GM12875 (cell line): ENCODE data around the gene SLC38A8.

Source experiments
- H3K4me3 ChIP-seq: one replicate; pipeline ENCODE4 v1.5.1; 2011; ENCODE audit warnings: low read depth, low read length, control low read depth
- TF ChIP-seq, protein P1 (sequence below): IDR thresholded peaks from 2 replicates; pipeline ENCODE4 v1.5.1; 2011; ENCODE audit warnings: low read depth, mild to moderate bottlenecking, control low read depth, inconsistent platforms, low read length, moderate library complexity, borderline replicate concordance; ENCODE audit not compliant: insufficient read depth

SLC38A8 gene

DNA sequence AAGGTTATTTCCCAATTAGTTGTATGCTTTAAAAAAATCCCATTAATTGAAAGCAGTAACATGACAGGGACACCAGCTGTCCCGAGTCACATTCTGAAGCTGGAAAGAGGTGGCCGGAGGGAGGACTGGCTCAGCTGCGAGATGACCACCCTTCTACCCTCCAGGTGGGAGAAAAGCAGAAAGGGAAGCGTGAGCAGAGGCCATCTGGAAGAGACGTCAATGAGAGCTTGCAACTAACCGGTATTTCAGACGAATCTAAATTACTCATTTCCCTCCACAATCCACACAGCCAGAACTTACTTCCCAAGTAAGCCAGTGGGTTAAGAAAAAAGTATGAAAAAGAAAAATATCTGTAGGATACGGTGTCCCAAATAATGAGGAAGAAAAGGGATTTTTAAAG, 28.5 kb upstream of the SLC38A8 start:
- H3K4me3 ChIP-seq: no peak overlapping the region
- TF ChIP-seq, protein P1, sequence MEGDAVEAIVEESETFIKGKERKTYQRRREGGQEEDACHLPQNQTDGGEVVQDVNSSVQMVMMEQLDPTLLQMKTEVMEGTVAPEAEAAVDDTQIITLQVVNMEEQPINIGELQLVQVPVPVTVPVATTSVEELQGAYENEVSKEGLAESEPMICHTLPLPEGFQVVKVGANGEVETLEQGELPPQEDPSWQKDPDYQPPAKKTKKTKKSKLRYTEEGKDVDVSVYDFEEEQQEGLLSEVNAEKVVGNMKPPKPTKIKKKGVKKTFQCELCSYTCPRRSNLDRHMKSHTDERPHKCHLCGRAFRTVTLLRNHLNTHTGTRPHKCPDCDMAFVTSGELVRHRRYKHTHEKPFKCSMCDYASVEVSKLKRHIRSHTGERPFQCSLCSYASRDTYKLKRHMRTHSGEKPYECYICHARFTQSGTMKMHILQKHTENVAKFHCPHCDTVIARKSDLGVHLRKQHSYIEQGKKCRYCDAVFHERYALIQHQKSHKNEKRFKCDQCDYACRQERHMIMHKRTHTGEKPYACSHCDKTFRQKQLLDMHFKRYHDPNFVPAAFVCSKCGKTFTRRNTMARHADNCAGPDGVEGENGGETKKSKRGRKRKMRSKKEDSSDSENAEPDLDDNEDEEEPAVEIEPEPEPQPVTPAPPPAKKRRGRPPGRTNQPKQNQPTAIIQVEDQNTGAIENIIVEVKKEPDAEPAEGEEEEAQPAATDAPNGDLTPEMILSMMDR: no peak

DNA sequence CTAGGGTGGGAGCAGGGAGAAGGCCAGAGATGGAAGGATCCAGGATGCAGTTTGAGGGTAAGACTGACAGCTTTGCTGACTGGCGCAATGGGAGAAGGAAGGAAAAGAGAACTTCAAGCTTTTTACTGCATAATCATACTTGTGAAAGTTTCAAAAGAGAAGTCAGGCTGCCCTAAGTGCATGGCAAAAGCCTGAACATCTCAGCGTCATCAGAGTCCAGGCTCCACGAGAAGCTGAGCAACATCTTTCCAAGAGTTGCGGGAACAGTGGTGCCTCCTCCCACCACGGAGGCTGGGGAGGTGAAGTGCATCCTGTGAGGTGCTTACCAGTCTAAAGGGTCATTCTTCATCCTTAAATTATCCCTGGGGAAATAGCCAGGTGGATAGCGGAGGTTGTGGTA, 26.9 kb upstream of the SLC38A8 start:
- H3K4me3 ChIP-seq: no peak overlapping the region
- TF ChIP-seq, protein P1: no peak

DNA sequence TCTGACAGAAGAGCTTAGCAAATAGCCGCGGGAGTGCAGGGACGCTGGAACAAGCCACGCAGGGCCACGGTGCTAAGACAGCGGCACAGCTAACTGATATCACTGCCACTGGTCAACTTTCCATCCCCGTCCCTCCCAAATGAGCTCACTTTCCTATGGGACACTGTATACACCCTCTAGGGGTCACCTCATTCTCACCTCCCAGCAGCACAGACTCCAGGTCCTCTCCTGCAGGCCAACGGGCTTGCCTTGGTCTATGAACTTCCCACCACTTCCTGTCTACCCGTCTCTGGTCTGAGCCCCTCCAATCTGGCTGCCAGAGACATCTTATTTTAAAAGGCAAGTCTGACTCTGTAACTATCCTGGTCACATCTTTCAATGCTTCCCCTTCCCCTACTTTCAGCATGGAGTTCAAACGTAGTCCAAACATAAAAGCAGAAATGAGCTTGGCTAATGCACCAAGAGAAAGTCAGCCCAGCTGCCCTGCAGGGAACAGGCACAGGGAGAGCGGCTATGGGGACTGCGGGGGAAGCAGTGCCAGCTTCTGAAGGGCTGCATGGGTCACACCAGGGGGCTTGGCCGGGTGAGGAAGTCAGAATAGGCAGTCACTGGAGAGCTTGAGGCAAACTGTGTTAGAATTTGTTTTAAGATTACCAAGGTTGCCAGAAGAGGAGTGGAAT, 26.3 kb upstream of the SLC38A8 start:
- no peak overlapping the region for H3K4me3 ChIP-seq
- TF ChIP-seq, protein P1: no peak

DNA sequence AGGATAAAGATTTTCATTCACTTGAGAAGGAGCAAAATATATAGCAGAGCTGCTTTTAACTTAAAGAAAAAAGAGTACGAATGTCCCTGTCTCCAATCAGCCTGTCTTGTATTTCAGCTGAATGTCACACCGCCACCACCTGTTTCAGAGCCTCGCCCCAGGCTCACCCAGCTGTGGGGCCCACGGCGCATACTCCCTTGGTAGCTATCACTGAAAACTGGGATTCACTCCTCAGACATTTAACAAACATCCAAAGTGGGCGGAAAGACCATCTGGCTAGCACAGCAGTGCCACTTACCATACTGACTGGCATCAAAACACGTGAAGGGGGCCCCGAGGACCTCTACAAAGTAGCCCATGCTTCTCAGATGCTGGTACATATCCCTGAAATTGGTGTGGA, 25.4 kb upstream of the SLC38A8 start:
- no peak overlapping the region for H3K4me3 ChIP-seq
- TF ChIP-seq, protein P1: no peak

DNA sequence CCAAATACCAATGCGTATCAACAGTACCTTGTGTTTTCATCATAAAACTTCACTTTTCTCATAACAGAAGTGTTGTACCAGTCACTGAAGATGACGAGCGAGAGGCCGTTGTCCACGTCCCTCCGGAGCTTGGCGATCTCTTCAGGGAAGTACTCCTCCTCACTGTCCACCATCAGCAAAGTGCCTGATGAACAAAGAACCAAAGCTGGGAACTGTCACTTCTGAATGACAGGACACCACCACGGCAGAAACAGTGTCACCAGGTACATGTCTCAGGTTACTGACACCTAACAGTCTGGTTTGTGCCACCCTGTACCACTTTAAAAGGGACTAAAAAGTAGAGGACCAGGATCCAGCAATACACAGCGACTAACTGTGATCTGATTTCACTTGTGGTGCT, 25.0 kb upstream of the SLC38A8 start:
- TF ChIP-seq, protein P1: no peak
- H3K4me3 ChIP-seq: no peak overlapping the region

DNA sequence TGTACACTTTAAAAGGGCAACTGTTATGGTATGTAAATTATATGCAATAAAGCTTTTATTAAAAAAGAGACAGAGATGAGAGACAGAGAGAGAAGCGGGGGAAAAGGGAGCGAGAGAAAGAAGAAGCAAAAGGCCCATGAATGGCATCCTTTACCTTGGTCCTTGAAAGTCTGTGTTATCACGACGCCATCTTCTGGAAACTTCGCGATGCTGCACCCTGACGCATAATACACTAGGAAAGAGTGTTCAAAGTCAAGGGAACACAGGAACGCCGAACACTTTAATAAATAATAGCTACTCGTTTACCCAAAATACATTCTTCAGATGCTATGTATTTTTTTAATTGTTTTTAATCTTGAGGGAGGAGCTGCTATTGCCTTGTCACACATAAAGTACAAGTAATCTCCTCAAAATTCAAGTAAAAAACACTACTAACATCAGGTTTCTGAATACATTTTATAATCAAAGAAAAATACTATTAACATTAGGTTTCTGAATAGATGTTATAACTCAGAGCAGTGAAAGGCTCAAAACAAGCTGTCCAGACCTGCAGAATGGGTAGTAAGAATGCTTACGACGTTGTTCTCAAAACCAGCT, 23.0 kb upstream of the SLC38A8 start:
- TF ChIP-seq, protein P1: peak; percentile 60; the same call in 1 of the 2 replicates
- H3K4me3 ChIP-seq: no peak overlapping the region

DNA sequence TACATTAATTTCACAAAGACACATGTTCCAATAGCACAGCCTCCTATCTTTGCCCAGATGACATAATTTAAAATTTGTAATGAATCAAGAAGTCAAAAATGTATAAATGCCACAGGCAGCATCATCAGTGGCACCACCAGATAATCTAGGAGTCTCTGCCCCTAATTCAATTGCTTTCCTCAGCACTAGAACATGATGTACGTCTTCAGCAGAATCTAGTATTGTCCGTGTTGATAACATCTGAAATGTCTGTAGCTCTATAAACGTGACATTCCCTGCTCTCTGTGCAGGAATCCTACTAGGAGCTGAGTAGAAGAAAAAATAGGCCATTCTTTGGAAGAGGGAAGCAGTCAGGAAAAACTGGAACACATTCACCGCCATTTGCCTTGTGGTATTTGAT, 21.4 kb upstream of the SLC38A8 start:
- TF ChIP-seq, protein P1: no peak

More for the DNA sequence above, 21.4 kb upstream of the SLC38A8 start:
- H3K4me3 ChIP-seq: no peak overlapping the region
